Lower leg skin (tissue), 4 donors: ENCODE results near the gene CCDC177. TPM values are rescaled to one million over a fixed set of nuclear protein-coding genes. Genes with fewer than 3 reads are reported as not detected.

ENCODE experiments used
- DNase-seq, 2 donors: peaks; one replicate each; pipeline ENCODE4 v3.0.0-alpha.2; 2019; ENCODE audit warnings: low spot score in 2 of 2
- H3K4me3 ChIP-seq: fragments of 200-600 bp; sonication (generic); 2 replicates; pipeline ENCODE4 v1.5.1; 2017; ENCODE audit warnings: mild to moderate bottlenecking, low read depth; ENCODE audit not compliant: poor library complexity, severe bottlenecking
- POLR2A ChIP-seq, 2 donors: fragments of 450-650 bp; IDR thresholded peaks; one replicate each; pipeline ENCODE4 v1.6.1; 2016 to 2017; ENCODE audit warnings: antibody characterized with exemption in 2 of 2, mild to moderate bottlenecking in 1 of 2, moderate library complexity in 1 of 2
- WGBS, 2 donors: methylation state at CpG; one replicate each; pipeline ENCODE4 v1.1.5; 2018; 5-methylcytosine and 5-hydroxymethylcytosine counted together
- intact Hi-C: fragments of 100-400 bp; cut with DNase I; formaldehyde crosslinking; loops from one replicate; pipeline ENCODE4 v1.15.0; 2023; ENCODE audit warnings: low total_unique reads
- total RNA-seq, 4 donors: library from RNA; depleted of rRNA; stranded (reverse); fragments of >200 nt; gene quantifications; one replicate each; pipeline ENCODE4 v1.1.0, GENCODE V29; 2016
- TF ChIP-seq, protein P1 (sequence below), 3 donors: fragments of 450-650 bp; IDR thresholded peaks; one replicate each; pipeline ENCODE4 v1.5.1; 2016; ENCODE audit warnings: antibody characterized with exemption in 3 of 3, mild to moderate bottlenecking in 3 of 3, moderate library complexity in 2 of 3

Gene CCDC177
- total RNA-seq, 4 donors from 2014 or later: 0.12 to 0.19 TPM; not detected in 2

DNA sequence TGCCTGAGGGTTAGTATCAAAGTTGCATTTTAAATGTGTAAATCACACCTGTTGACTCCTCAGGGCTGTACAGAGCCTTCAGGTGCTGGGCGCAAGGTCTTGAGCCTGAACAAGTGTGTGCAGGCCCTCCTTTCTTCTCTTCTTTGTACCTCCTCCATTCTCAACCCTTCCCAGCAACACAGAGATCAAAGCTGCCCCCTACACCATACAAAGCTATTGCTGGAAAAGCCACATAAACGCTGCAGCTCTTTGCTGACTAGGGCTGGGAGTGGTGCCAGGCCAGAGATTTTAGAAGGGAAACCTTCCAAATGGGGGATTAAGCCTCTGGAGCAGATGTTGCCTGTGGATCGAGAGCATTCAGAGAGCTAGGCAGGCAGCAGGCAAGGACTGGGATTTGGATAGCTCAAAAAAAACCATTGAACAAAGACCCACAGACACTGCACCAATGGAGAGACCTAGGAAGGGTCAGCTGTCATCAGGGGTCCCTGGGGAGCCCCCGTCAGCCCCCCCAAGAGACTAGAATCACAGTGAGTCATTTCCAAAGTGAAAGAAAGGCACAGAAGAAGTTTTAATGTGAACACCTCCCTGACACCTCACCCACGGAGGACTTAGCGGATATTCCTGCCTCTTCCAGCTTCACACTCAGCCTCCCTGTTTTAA lies 18.5 kb upstream of the CCDC177 start:
- no peak overlapping the region for H3K4me3 ChIP-seq
- intact Hi-C loops: no loop called here
- DNase-seq: no peak
- no peak for TF ChIP-seq POLR2A (IDR thresholded peaks at IDR 0.05)
- 20 to 28% methylated on average over 6 of the region's 6 CpGs for WGBS, 2 donors

GRCh38 chr14:69591317-69591716 lies 16.6 kb upstream of the CCDC177 start:
- intact Hi-C loops: no loop called here
- no peak for DNase-seq
- H3K4me3 ChIP-seq: no peak overlapping the region
- WGBS, 2 donors: 87 to 93% methylated on average over 2 of the region's 2 CpGs
- TF ChIP-seq POLR2A (IDR thresholded peaks at IDR 0.05): no peak
- TF ChIP-seq, protein P1, sequence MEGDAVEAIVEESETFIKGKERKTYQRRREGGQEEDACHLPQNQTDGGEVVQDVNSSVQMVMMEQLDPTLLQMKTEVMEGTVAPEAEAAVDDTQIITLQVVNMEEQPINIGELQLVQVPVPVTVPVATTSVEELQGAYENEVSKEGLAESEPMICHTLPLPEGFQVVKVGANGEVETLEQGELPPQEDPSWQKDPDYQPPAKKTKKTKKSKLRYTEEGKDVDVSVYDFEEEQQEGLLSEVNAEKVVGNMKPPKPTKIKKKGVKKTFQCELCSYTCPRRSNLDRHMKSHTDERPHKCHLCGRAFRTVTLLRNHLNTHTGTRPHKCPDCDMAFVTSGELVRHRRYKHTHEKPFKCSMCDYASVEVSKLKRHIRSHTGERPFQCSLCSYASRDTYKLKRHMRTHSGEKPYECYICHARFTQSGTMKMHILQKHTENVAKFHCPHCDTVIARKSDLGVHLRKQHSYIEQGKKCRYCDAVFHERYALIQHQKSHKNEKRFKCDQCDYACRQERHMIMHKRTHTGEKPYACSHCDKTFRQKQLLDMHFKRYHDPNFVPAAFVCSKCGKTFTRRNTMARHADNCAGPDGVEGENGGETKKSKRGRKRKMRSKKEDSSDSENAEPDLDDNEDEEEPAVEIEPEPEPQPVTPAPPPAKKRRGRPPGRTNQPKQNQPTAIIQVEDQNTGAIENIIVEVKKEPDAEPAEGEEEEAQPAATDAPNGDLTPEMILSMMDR (IDR thresholded peaks at IDR 0.05): no peak

DNA sequence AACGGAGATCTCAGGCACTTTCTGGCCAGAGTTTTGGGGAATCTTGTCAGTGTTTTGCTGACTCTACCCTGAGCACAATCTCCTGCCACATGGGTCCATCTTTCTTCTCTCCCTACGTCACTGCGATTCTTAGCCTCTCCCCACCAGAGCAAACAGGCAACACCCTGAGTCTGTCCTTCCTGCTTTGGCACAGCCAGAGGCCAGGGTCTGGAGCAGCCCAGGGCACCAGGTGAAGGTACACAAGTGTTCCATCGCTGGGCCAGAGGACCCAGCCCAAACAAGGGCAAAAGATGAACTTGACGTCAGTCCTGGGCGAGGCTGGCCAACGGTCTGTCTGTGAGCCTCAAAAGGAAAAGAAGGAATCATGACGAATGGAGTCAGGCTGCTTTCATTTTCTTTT lies 12.7 kb upstream of the CCDC177 start:
- 64 to 74% methylated on average over 8 of the region's 8 CpGs for WGBS, 2 donors
- no peak overlapping the region for H3K4me3 ChIP-seq
- no peak for TF ChIP-seq POLR2A (IDR thresholded peaks at IDR 0.05)
- TF ChIP-seq, protein P1 (IDR thresholded peaks at IDR 0.05): no peak
- no peak for DNase-seq
- intact Hi-C loops: loop anchor here (5.0 kb wide), 1 partner anchor 140 kb away; no protein-coding TSS in a partner anchor

DNA sequence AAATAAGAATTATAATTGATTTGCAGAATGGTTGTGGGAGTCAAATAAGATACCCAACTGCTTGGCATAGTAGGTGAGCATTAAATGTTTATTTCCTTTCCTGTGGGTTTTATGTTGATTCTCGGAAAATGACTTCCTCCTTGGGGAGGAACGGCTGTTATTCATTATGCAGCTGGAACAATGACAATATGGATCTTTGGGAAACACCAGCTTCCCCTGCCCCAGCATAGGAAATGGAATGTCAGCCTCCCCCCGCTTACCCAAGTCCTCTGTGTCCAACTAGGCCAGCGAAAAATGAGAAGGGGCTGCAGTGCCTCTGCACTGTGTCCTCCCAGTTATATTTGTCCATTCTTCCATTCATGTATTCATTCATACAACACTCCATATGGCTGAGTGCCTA lies 11.7 kb upstream of the CCDC177 start:
- no peak for TF ChIP-seq POLR2A (IDR thresholded peaks at IDR 0.05)
- TF ChIP-seq, protein P1 (IDR thresholded peaks at IDR 0.05): no peak
- intact Hi-C loops: loop anchor here (5.0 kb wide), 1 partner anchor 141 kb away; no protein-coding TSS in a partner anchor
- H3K4me3 ChIP-seq: no peak overlapping the region
- WGBS, 2 donors: 53 to 54% methylated on average over 4 of the region's 4 CpGs
- DNase-seq: no peak

DNA sequence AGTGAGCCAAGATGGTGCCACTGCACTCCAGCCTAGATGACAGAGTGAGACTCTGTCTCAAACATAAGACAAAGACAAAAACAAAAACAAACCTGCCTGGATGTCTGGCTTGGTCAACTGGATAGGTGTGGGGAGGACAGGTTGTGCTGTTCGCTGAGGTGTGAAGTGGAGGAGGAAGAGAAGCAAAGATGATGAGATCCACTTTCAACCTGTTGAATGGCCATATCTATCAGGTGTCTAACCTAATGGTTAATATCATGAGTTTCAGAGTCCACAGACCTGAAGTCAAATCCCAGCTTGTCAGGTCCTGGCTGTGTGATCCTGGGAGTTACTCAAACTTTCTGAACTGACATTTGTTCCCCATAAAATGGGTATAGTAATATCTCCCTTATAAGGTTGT lies 9.7 kb upstream of the CCDC177 start:
- TF ChIP-seq, protein P1 (IDR thresholded peaks at IDR 0.05): no peak
- TF ChIP-seq POLR2A (IDR thresholded peaks at IDR 0.05): no peak
- no peak for DNase-seq
- intact Hi-C loops: no loop called here
- no peak overlapping the region for H3K4me3 ChIP-seq
- 91 to 100% methylated on average over 1 of the region's 1 CpG for WGBS, 2 donors

- TF ChIP-seq, protein P1 (IDR thresholded peaks at IDR 0.05): no peak
- no peak for TF ChIP-seq POLR2A (IDR thresholded peaks at IDR 0.05)
- intact Hi-C loops: no loop called here
- WGBS, 2 donors: 89 to 90% methylated on average over 4 of the region's 4 CpGs
- no peak overlapping the region for H3K4me3 ChIP-seq
- no peak for DNase-seq
These were observed 8.2 kb upstream of the CCDC177 start for GRCh38 chr14:69582829-69583228.
